GM12872 (cell line): Measurements from ENCODE around the gene ETV4.

Experiments used
- TF ChIP-seq, protein P1 (sequence below): IDR thresholded peaks from 3 replicates; pipeline ENCODE4 v1.5.1; 2011; ENCODE audit warnings: low read depth, mild to moderate bottlenecking, low read length, moderate library complexity; ENCODE audit not compliant: insufficient read depth

Gene ETV4

GRCh38 chr17:43530288-43531081 is 15.7 kb downstream of the ETV4 start:
- TF ChIP-seq, protein P1, sequence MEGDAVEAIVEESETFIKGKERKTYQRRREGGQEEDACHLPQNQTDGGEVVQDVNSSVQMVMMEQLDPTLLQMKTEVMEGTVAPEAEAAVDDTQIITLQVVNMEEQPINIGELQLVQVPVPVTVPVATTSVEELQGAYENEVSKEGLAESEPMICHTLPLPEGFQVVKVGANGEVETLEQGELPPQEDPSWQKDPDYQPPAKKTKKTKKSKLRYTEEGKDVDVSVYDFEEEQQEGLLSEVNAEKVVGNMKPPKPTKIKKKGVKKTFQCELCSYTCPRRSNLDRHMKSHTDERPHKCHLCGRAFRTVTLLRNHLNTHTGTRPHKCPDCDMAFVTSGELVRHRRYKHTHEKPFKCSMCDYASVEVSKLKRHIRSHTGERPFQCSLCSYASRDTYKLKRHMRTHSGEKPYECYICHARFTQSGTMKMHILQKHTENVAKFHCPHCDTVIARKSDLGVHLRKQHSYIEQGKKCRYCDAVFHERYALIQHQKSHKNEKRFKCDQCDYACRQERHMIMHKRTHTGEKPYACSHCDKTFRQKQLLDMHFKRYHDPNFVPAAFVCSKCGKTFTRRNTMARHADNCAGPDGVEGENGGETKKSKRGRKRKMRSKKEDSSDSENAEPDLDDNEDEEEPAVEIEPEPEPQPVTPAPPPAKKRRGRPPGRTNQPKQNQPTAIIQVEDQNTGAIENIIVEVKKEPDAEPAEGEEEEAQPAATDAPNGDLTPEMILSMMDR = no peak

DNA sequence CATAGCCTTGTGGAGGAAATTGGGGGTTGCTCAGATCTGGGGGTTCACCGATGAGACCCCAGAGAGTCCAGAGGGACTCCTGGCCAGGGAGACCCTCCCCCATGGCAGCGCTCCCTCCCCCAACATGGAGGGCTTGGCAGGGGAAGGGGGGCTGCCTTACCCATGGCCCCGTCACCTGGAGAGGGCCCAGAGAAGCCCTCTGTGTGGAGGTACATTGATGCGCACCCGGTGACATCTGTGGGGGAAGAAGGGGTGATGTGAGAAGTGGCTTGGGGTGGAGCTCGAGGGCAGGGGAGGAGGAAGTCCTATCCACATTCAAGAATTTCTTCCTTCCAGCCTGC is 16.2 kb downstream of the ETV4 start:
- TF ChIP-seq, protein P1 = no peak

GRCh38 chr17:43528988-43529814 is 16.9 kb downstream of the ETV4 start:
- TF ChIP-seq, protein P1 = no peak

DNA sequence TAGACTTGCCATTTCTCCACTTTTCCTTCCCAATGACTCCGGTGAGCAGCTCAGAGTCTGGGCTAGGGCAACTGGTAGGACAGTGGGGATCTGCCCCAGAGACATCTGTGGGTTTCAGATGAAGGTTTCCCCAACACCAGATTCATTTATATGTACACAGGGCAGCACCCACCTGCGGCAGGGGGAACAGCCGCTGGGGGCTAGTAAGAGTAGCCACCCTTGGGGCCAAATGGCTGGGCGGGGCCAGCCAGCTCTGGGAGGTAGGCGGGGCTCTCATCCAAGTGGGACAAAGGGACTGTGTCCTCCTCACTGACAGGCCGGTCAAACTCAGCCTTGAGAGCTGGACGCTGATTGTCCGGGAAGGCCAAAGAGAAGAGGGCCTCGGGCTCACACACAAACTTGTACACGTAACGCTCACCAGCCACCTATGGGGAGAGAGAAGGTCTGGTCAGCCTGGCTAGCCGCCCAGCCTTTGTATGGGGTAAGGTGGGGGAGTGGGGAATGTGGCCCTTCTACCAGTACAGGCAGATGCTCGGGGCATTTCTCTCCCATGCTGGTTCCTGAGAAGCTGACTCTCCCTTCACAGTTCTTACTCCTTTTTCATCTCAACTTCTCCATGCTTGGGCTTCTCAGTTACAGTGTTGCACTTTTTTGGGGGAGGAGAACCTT is 17.7 kb downstream of the ETV4 start:
- TF ChIP-seq, protein P1 = no peak

- TF ChIP-seq, protein P1 = no peak
These were observed 19.1 kb downstream of the ETV4 start for GRCh38 chr17:43526886-43527648.

- TF ChIP-seq, protein P1 = no peak
These were observed 21.1 kb downstream of the ETV4 start for GRCh38 chr17:43524945-43525575.
